Body of pancreas (tissue), 4 donors: ENCODE measurements around the gene HES1. TPM values are rescaled to one million over a fixed set of nuclear protein-coding genes. Genes with fewer than 3 reads are reported as not detected.

Experiments used
- ATAC-seq: fragments of 150-250 bp; one replicate; pipeline ENCODE4 v1.9.1; 2016
- DNase-seq, 4 donors: peaks; one replicate each; pipeline ENCODE4 v3.0.0-alpha.2; 2019
- H3K27ac ChIP-seq, 4 donors: fragments of 200-600 bp; sonication (generic); 1 replicate in 3 of 4; 2 replicates in 1 of 4; pipeline versions ENCODE4 v1.5.1 to v1.6.1; 2016 to 2019; ENCODE audit warnings: mild to moderate bottlenecking in 1 of 4, mixed read lengths in 1 of 4, moderate library complexity in 1 of 4
- H3K27me3 ChIP-seq, 2 donors: fragments of 200-600 bp; sonication (generic); one replicate each; pipeline ENCODE4 v1.6.0; 2016; ENCODE audit warnings: mild to moderate bottlenecking in 1 of 2
- H3K36me3 ChIP-seq, 2 donors: fragments of 200-600 bp; sonication (generic); replicated peaks in 1 of 2; 2 replicates each; pipeline ENCODE4 v1.5.1; 2016; ENCODE audit warnings: low read depth in 2 of 2; ENCODE audit not compliant: insufficient read depth in 1 of 2
- H3K4me1 ChIP-seq: fragments of 200-600 bp; sonication (generic); one replicate; pipeline ENCODE4 v1.6.0; 2016
- H3K4me3 ChIP-seq, 2 donors: fragments of 200-600 bp; sonication (generic); 1 replicate in 1 of 2; 2 replicates in 1 of 2; pipeline ENCODE4 v1.5.1; 2016 to 2019
- H3K9me3 ChIP-seq, 3 donors: fragments of 200-600 bp; sonication (generic); 1 replicate in 2 of 3; 2 replicates in 1 of 3; pipeline ENCODE4 v1.5.1; 2016
- POLR2A ChIP-seq, 3 donors: fragments of 450-650 bp; IDR thresholded peaks; one replicate each; pipeline ENCODE4 v1.6.1; 2016; ENCODE audit warnings: antibody characterized with exemption in 3 of 3, mild to moderate bottlenecking in 2 of 3
- WGBS, 2 donors: methylation state at CpG; one replicate each; pipeline ENCODE4 v1.1.5; 2017; 5-methylcytosine and 5-hydroxymethylcytosine counted together
- intact Hi-C: fragments of 100-400 bp; cut with DNase I; formaldehyde crosslinking; loops from one replicate; pipeline ENCODE4 v1.15.1; 2023
- total RNA-seq, 2 donors: library from RNA; depleted of rRNA; stranded (reverse); fragments of >200 nt; gene quantifications; one replicate each; pipeline ENCODE4 v1.1.0, GENCODE V29; 2016
- TF ChIP-seq, protein P1 (sequence below), 7 experiments: fragments of 450-650 bp in 4 of 7; fragments of 200-600 bp in 3 of 7; sonication (generic) in 3 of 7; IDR thresholded peaks; one replicate each; pipeline ENCODE4 v1.5.1; 2016 to 2019; ENCODE audit warnings: antibody characterized with exemption in 7 of 7

The HES1 gene
- total RNA-seq, 2 donors from 2014 or later: 28.5 to 49.1 TPM

DNA sequence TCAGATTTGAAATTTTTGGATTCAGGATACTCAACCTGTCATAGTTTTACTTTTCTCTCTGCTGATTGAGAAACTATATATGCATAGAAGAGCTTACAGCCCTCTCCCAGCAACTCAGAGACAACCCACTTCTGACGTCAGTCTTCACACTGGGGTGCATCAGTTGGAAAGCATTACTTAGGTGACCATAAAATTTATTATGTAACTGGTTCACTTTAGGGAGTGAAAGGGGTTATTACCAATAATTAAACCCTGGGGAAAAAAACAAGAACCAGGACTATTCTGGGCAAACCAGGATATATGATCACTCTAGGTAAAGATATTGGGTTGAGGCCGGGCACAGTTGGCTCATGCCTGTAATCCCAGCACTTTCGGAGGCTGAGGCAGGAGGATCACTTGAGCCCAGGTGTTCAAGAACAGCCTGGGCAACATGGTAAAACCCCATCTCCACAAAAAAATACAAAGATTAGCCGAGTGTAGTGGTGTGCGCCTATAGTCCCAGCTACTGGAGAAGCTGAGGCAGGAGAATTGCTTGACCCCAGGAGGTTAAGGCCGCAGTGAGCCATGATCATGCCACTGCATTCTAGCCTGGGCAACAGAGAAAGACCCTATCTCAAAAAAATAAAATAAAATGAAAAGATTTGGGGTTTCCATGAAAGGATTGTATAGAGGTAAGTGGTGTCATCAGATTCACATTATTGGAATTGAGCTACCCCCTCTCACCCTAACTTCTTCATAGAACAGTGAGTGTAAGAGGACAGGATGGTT, 27.1 kb downstream of the HES1 start:
- WGBS, 2 donors: 93 to 94% methylated on average over 6 of the region's 6 CpGs
- DNase-seq (no peak), ATAC-seq (no peak)
- Histone ChIP-seq H3K4me1 (peaks cover 62% of the 10 kb centered on the region), H3K36me3 (no peaks in the 10 kb centered on the region), H3K27ac (no peak overlapping the region), H3K9me3 (no peaks in the 10 kb centered on the region), H3K27me3 (no peaks in the 10 kb centered on the region), H3K4me3 (no peak overlapping the region)
- intact Hi-C loops: no loop called here
- TF ChIP-seq, protein P1, sequence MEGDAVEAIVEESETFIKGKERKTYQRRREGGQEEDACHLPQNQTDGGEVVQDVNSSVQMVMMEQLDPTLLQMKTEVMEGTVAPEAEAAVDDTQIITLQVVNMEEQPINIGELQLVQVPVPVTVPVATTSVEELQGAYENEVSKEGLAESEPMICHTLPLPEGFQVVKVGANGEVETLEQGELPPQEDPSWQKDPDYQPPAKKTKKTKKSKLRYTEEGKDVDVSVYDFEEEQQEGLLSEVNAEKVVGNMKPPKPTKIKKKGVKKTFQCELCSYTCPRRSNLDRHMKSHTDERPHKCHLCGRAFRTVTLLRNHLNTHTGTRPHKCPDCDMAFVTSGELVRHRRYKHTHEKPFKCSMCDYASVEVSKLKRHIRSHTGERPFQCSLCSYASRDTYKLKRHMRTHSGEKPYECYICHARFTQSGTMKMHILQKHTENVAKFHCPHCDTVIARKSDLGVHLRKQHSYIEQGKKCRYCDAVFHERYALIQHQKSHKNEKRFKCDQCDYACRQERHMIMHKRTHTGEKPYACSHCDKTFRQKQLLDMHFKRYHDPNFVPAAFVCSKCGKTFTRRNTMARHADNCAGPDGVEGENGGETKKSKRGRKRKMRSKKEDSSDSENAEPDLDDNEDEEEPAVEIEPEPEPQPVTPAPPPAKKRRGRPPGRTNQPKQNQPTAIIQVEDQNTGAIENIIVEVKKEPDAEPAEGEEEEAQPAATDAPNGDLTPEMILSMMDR (IDR thresholded peaks at IDR 0.05): no peak
- no peak for TF ChIP-seq POLR2A (IDR thresholded peaks at IDR 0.05)

DNA sequence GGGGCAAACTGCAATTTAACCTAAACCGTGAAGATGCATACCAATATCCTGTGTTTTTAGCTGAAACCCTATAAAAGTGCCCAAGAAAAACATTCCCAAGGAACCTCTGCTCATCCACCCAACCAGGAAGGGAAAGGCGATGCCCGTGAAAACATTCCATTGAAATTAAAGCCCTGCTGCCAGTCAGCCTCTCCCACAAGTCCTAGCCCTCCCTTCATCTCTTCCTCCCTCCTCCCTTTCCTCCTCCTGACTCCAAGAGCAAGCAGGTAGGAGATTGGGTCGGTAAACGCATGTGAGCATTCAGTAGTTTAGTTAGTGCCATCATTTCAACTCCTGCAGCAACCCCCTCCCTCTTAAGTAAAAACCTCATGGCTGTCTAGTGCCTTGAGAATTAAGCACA, 27.7 kb downstream of the HES1 start:
- no peak for DNase-seq
- H3K36me3 ChIP-seq: no peaks in the 10 kb centered on the region
- WGBS, 2 donors: 84 to 90% methylated on average over 5 of the region's 5 CpGs
- H3K4me1 ChIP-seq: peaks cover 63% of the 10 kb centered on the region
- intact Hi-C loops: no loop called here
- TF ChIP-seq, protein P1 (IDR thresholded peaks at IDR 0.05): no peak
- TF ChIP-seq POLR2A (IDR thresholded peaks at IDR 0.05): no peak
- H3K9me3 ChIP-seq: no peaks in the 10 kb centered on the region
- ATAC-seq: no peak
- no peaks in the 10 kb centered on the region for H3K27me3 ChIP-seq
- H3K27ac ChIP-seq: no peak overlapping the region
- H3K4me3 ChIP-seq: no peak overlapping the region

DNA sequence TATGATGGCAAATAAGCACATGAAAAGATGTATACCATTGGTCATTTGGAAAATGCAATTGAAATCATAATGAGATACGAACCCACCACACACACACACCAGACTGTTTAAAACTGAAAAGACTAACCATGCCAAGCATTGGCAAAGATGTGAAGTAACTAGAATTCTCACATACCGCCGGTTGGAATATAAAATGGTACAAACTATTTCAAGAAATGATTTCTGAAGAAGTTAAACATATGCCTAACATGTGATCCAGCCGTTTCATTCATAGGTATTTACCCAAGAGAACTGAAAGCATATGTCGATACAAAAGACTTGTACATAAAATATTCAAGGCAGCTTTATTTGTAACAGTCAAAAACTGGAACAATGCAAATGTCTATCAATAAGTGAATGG, 28.9 kb downstream of the HES1 start:
- intact Hi-C loops: no loop called here
- Histone ChIP-seq H3K4me3 (no peak overlapping the region), H3K27ac (no peak overlapping the region), H3K9me3 (no peaks in the 10 kb centered on the region), H3K36me3 (no peaks in the 10 kb centered on the region), H3K4me1 (peaks cover 52% of the 10 kb centered on the region), H3K27me3 (no peaks in the 10 kb centered on the region)
- 77 to 91% methylated on average over 5 of the region's 5 CpGs for WGBS, 2 donors
- ATAC-seq (no peak), DNase-seq (no peak)
- TF ChIP-seq POLR2A (IDR thresholded peaks at IDR 0.05): no peak
- TF ChIP-seq, protein P1 (IDR thresholded peaks at IDR 0.05): no peak

DNA sequence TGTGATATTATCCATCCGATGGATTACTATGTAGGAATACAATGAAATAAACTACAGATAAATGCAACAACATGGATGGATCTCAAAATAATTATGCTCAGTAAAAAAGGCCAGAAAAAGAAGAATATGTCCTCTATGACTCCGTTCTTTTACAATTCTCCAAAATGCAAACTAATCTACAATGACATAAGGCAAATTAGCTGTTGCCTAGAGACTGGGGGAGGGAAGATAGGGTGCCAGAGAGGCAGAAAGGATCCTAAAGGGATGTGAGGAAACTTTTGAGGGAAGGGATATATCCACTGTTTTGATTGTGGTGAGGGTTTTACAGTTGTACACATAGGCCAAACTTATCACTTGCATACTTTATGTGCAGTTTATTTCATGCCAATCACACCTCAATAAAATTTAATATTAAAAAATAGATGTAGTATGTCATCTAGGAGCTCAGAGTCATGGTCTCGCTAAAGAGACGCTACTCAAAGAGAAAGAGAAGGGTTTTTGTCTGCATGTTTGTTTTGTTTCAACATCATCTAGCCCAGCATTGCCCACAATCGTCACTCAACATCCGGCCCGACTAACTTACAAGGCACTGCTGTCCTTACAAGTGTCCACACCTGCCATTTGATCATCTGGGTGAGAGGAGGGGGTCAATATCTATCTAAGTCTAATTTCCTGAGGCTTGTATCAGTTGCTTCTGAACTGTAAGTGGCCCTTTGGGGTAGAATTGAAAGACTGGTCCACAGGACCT, 29.5 kb downstream of the HES1 start:
- no peaks in the 10 kb centered on the region for H3K36me3 ChIP-seq
- no peak overlapping the region for H3K27ac ChIP-seq
- ATAC-seq: no peak
- no peaks in the 10 kb centered on the region for H3K27me3 ChIP-seq
- peaks cover 46% of the 10 kb centered on the region for H3K4me1 ChIP-seq
- no peak for DNase-seq
- intact Hi-C loops: no loop called here
- no peak overlapping the region for H3K4me3 ChIP-seq
- 70 to 78% methylated on average over 7 of the region's 7 CpGs for WGBS, 2 donors
- no peak for TF ChIP-seq POLR2A (IDR thresholded peaks at IDR 0.05)
- TF ChIP-seq, protein P1 (IDR thresholded peaks at IDR 0.05): no peak
- no peaks in the 10 kb centered on the region for H3K9me3 ChIP-seq
